Stimulated activated CD8-positive, alpha-beta memory T cell treated with anti-CD3 and anti-CD28 coated beads, Interleukin-4, amount 100 ng/mL, for 24 hours (primary cell): Measurements from ENCODE around the gene SERPINI2.
"Not testable (repeated sequence)": the region's sequence is repeated elsewhere in the genome, so short reads cannot be mapped to it uniquely, and the experiment has no call there.

Experiments
- DNase-seq: peaks from one replicate; pipeline ENCODE4 v3.0.0-alpha.2; 2020; ENCODE audit warnings: low read depth

Gene SERPINI2

GRCh38 chr3:167450195-167450594, 23.6 kb downstream of the SERPINI2 start:
- DNase-seq = no peak

GRCh38 chr3:167445491-167445890, 28.4 kb downstream of the SERPINI2 start:
- no peak for DNase-seq

- DNase-seq = no peak
Measured at GRCh38 chr3:167441256-167441655, 32.6 kb downstream of the SERPINI2 start.

- DNase-seq = no peak
Measured at GRCh38 chr3:167437428-167438139, 36.3 kb downstream of the SERPINI2 start.

- DNase-seq = not testable (repeated sequence)
Measured at GRCh38 chr3:167426962-167427361, 46.9 kb downstream of the SERPINI2 start.

GRCh38 chr3:167422396-167422795, 51.4 kb downstream of the SERPINI2 start:
- not testable (repeated sequence) for DNase-seq

- DNase-seq = no peak
Measured at GRCh38 chr3:167409611-167410010, 64.2 kb downstream of the SERPINI2 start.

GRCh38 chr3:167406876-167407492, 66.9 kb downstream of the SERPINI2 start:
- DNase-seq = no peak

GRCh38 chr3:167397826-167398225, 76.0 kb downstream of the SERPINI2 start:
- no peak for DNase-seq

- DNase-seq = no peak
Measured at GRCh38 chr3:167396075-167396474, 77.8 kb downstream of the SERPINI2 start.

GRCh38 chr3:167394003-167394402, 79.8 kb downstream of the SERPINI2 start:
- no peak for DNase-seq
